Spleen (tissue), 11 donors: ENCODE measurements around the gene VTI1A. TPM values are rescaled to one million over a fixed set of nuclear protein-coding genes. Genes with fewer than 3 reads are reported as not detected.
"Not testable (repeated sequence)": the region's sequence is repeated elsewhere in the genome, so short reads cannot be mapped to it uniquely, and the experiment has no call there.

Experiments used
- DNase-seq: peaks from one replicate; pipeline ENCODE4 v3.0.0-alpha.2; 2020
- H3K27ac ChIP-seq, 8 donors: fragments of 200-600 bp; sonication (generic) in 7 of 8; 1 replicate in 4 of 8; 2 replicates in 4 of 8; pipeline versions ENCODE4 v1.5.0 to v1.8.0; 2016 to 2021; ENCODE audit warnings: inconsistent platforms in 4 of 8, mild to moderate bottlenecking in 4 of 8, moderate library complexity in 1 of 8
- H3K27me3 ChIP-seq, 7 donors: fragments of 200-600 bp; sonication (generic) in 6 of 7; replicated peaks in 1 of 7; 1 replicate in 4 of 7; 2 replicates in 3 of 7; pipeline versions ENCODE4 v1.5.0 to v1.8.0; 2016 to 2021; ENCODE audit warnings: inconsistent platforms in 3 of 7, mild to moderate bottlenecking in 1 of 7
- H3K36me3 ChIP-seq, 6 donors: fragments of 200-600 bp; sonication (generic) in 5 of 6; 1 replicate in 4 of 6; 2 replicates in 2 of 6; pipeline versions ENCODE4 v1.5.0 to v1.8.0; 2016 to 2021; ENCODE audit warnings: inconsistent platforms in 2 of 6
- H3K4me1 ChIP-seq, 6 donors: fragments of 200-600 bp; sonication (generic) in 5 of 6; 1 replicate in 3 of 6; 2 replicates in 3 of 6; pipeline versions ENCODE4 v1.5.0 to v1.8.0; 2016 to 2021; ENCODE audit warnings: inconsistent platforms in 3 of 6
- H3K4me3 ChIP-seq, 8 donors: fragments of 200-600 bp; sonication (generic) in 7 of 8; 1 replicate in 4 of 8; 2 replicates in 4 of 8; pipeline versions ENCODE4 v1.5.0 to v1.8.0; 2016 to 2021; ENCODE audit warnings: inconsistent platforms in 4 of 8, mild to moderate bottlenecking in 4 of 8, moderate library complexity in 2 of 8
- H3K9me3 ChIP-seq, 8 donors: fragments of 200-600 bp; sonication (generic) in 7 of 8; 1 replicate in 4 of 8; 2 replicates in 4 of 8; pipeline versions ENCODE4 v1.5.0 to v1.8.0; 2016 to 2021; ENCODE audit warnings: inconsistent platforms in 4 of 8
- POLR2A ChIP-seq, 3 donors: fragments of 450-650 bp; IDR thresholded peaks; one replicate each; pipeline ENCODE4 v1.5.1; 2017; ENCODE audit warnings: antibody characterized with exemption in 3 of 3, mild to moderate bottlenecking in 1 of 3
- POLR2AphosphoS5 ChIP-seq, 3 donors: sonication (generic); formaldehyde crosslinking; IDR thresholded peaks; one replicate each; pipeline ENCODE4 v1.5.1; 2017; ENCODE audit warnings: antibody characterized with exemption in 3 of 3
- WGBS, 5 donors: extraction: QIAGEN DNeasy Blood & Tissue Kit in 3 of 5; methylation state at CpG; one replicate each; pipeline versions ENCODE4 v1.1.5 to v1.1.7; 2013 to 2018; 5-methylcytosine and 5-hydroxymethylcytosine counted together
- intact Hi-C: fragments of 100-400 bp; cut with DNase I; formaldehyde crosslinking; loops from one replicate; pipeline ENCODE4 v1.15.0; 2023; ENCODE audit warnings: low total_unique reads
- polyA plus RNA-seq, 3 donors: library from polyadenylated mRNA; stranded (reverse); fragments of 200-250 nt; gene quantifications; one replicate each; pipeline ENCODE4 v1.2.1, GENCODE V29; 2013
- total RNA-seq, 7 donors: library from RNA; depleted of rRNA in 3 of 7; stranded (reverse); fragments of >200 nt in 3 of 7; fragmentation: NEBNext Ultra II Directional in 4 of 7; extraction: Animal tissue kit (Norgen Biotek cat#: 25700) in 4 of 7; gene quantifications; one replicate each; pipeline versions ENCODE4 v1.1.0 to v1.2.1, GENCODE V29; 2016 to 2021
- TF ChIP-seq, protein P1 (sequence below), 11 experiments: fragments of 200-600 bp in 7 of 11; fragments of 450-650 bp in 4 of 11; sonication (generic) in 4 of 11; IDR thresholded peaks in 8 of 11; conservative IDR thresholded peaks in 3 of 11; 1 replicate in 7 of 11; 2 replicates in 4 of 11; pipeline versions ENCODE4 v1.4.0 to v1.8.0; 2016 to 2021; ENCODE audit warnings: antibody characterized with exemption in 11 of 11, inconsistent platforms in 4 of 11, mild to moderate bottlenecking in 1 of 11
- donor health status: healthy with polysubstance abuse.
- donor health status: DM: no; HTN: no; CAD: no; lungs with moderate emphysema.
- donor health status: DM: no; HTN: no; CAD: no.
- donor health status: Bipolar disorder and iron deficiency.
- donor health status: healthy.
- donor health status: DM: no; HTN: no; CAD: no.
- donor health status: DM: yes; HTN: yes; CAD: no.

VTI1A gene
- total and polyA plus RNA-seq, 10 donors = 7.8 to 129 (median 56.2) TPM

DNA sequence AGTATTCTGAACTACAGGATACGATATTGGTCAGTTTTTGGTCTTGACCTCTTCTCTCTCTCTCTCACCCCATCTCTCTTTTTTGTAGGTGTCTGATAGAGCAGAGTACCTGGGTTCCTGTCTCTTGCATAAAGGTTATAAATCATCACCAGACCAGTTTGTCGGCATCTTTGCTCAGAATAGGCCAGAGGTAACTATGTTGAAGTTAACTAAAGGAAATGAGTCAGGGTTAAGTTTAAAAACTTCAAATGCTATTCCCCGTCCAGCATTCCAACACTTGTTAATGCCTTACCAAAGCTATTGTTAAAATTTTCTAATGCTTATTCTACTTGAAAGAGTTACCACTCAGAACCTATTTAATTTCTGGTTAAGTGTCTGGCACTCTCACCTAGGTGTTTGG is 42.4 kb upstream of the VTI1A start:
- WGBS, 5 donors = 73 to 94% (median 88%) methylated on average over 3 of the region's 3 CpGs
- no peak for TF ChIP-seq POLR2A (IDR thresholded peaks at IDR 0.05)
- TF ChIP-seq, protein P1, sequence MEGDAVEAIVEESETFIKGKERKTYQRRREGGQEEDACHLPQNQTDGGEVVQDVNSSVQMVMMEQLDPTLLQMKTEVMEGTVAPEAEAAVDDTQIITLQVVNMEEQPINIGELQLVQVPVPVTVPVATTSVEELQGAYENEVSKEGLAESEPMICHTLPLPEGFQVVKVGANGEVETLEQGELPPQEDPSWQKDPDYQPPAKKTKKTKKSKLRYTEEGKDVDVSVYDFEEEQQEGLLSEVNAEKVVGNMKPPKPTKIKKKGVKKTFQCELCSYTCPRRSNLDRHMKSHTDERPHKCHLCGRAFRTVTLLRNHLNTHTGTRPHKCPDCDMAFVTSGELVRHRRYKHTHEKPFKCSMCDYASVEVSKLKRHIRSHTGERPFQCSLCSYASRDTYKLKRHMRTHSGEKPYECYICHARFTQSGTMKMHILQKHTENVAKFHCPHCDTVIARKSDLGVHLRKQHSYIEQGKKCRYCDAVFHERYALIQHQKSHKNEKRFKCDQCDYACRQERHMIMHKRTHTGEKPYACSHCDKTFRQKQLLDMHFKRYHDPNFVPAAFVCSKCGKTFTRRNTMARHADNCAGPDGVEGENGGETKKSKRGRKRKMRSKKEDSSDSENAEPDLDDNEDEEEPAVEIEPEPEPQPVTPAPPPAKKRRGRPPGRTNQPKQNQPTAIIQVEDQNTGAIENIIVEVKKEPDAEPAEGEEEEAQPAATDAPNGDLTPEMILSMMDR (IDR thresholded peaks at IDR 0.05 in 8 of 11, conservative IDR thresholded peaks at IDR 0.05 in 3 of 11) = no peak
- TF ChIP-seq POLR2AphosphoS5 (IDR thresholded peaks at IDR 0.05) = no peak
- H3K9me3 ChIP-seq = no peaks in the 10 kb centered on the region
- no peaks in the 10 kb centered on the region for H3K4me1 ChIP-seq
- intact Hi-C loops = no loop called here
- H3K27me3 ChIP-seq = no peaks in the 10 kb centered on the region
- no peak for DNase-seq
- H3K4me3 ChIP-seq = no peak overlapping the region
- peaks cover 3 to 100% (median 81%) of the 10 kb centered on the region in 6 donors for H3K36me3 ChIP-seq
- no peak overlapping the region for H3K27ac ChIP-seq

DNA sequence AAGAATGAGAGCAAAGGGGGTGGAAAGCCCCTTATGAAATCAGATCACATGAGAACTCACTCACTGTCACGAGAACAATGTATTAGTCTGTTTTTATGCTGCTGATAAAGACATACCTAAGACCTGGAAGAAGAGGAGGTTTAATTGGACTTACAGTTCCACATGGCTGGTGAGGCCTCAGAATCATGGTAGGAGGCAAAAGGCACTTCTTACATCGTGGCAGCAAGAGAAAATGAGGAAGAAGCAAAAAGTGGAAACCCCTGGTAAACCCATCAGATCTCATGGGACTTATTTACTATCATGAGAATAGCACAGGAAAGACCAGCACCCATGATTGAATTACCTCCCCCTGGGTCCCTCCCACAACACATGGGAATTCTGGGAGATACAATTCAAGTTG is 40.2 kb upstream of the VTI1A start:
- H3K4me1 ChIP-seq, H3K9me3 ChIP-seq, DNase-seq, H3K4me3 ChIP-seq, H3K27me3 ChIP-seq, intact Hi-C loops, H3K27ac ChIP-seq: not testable (repeated sequence)
- peaks cover 3 to 100% (median 86%) of the 10 kb centered on the region in 6 donors for H3K36me3 ChIP-seq
- 64 to 75% (median 72%) methylated on average over 2 of the region's 2 CpGs for WGBS, 5 donors

DNA sequence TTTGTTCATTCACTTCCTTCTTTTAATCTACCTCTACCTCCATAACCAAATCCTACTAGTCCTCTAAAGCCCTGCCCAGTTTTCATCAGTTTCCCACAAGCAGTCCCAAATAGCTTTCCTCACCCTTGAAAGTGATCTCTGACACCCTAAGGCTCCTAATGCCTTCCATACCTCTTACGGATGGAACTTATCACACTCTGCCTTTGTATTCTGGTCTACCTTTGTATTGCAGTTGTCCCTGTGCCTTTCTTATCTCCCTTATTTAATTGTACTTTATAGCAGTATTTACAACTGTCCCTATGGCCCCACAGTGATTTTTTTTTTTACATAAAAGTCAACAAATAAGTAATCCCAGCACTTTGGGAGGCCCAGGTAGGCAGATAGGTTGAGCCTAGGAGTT is 39.3 kb upstream of the VTI1A start:
- WGBS, 5 donors = 96 to 100% (median 97%) methylated on average over 1 of the region's 1 CpG
- Histone ChIP-seq H3K27ac (no peak overlapping the region), H3K4me3 (no peak overlapping the region), H3K4me1 (no peaks in the 10 kb centered on the region), H3K36me3 (peaks cover 3 to 100% (median 87%) of the 10 kb centered on the region in 6 donors), H3K27me3 (no peaks in the 10 kb centered on the region), H3K9me3 (no peaks in the 10 kb centered on the region)
- DNase-seq = no peak
- intact Hi-C loops = no loop called here
- TF ChIP-seq POLR2AphosphoS5 (IDR thresholded peaks at IDR 0.05) (no peak), POLR2A (IDR thresholded peaks at IDR 0.05) (no peak)
- TF ChIP-seq, protein P1 (IDR thresholded peaks at IDR 0.05 in 8 of 11, conservative IDR thresholded peaks at IDR 0.05 in 3 of 11) = no peak

DNA sequence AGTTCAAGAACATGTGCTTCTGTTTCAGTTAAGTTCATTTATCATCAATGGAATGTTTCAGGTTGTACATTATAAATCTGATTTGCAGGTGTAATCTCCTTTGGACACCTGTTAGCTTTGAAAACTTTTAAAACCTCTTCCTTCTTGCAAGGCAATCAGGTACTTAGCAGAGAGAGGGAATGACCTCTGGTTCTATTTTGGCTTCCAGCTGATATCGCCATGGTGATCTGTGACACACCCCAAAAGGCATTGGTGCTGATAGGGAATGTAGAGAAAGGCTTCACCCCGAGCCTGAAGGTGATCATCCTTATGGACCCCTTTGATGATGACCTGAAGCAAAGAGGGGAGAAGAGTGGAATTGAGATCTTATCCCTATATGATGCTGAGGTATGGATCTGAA is 37.7 kb upstream of the VTI1A start:
- no peak overlapping the region for H3K27ac ChIP-seq
- TF ChIP-seq POLR2A (IDR thresholded peaks at IDR 0.05) = no peak
- no peak for TF ChIP-seq POLR2AphosphoS5 (IDR thresholded peaks at IDR 0.05)
- TF ChIP-seq, protein P1 (IDR thresholded peaks at IDR 0.05 in 8 of 11, conservative IDR thresholded peaks at IDR 0.05 in 3 of 11) = no peak
- H3K4me3 ChIP-seq = no peak overlapping the region
- no peak for DNase-seq
- H3K9me3 ChIP-seq = no peaks in the 10 kb centered on the region
- no peaks in the 10 kb centered on the region for H3K27me3 ChIP-seq
- peaks cover 0 to 100% (median 88%) of the 10 kb centered on the region in 6 donors for H3K36me3 ChIP-seq
- H3K4me1 ChIP-seq = no peaks in the 10 kb centered on the region
- 91 to 97% (median 92%) methylated on average over 2 of the region's 2 CpGs for WGBS, 5 donors
- intact Hi-C loops = no loop called here

DNA sequence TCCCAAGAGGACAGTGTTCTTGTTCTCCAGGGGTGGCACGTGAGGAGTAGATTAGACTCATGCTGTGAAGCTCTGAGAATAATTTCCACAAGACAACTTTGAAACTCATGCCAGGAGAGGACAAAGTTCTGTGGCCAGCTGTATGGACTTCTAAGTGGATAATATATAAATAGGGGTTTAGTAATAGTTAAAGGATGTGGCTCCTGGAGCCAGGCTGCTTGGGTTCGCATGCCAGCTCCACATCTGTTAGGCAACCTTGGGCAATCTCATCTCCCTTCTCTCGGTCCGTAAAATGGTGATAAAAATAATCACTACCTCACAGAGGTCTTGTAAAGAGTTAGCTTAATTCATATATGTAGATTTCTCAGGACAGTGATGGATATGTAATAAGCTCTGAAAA is 37.3 kb upstream of the VTI1A start:
- Histone ChIP-seq H3K4me1 (no peaks in the 10 kb centered on the region), H3K27me3 (no peaks in the 10 kb centered on the region), H3K9me3 (no peaks in the 10 kb centered on the region), H3K36me3 (peaks cover 0 to 100% (median 85%) of the 10 kb centered on the region in 6 donors), H3K4me3 (no peak overlapping the region), H3K27ac (no peak overlapping the region)
- WGBS, 5 donors = 80 to 94% (median 82%) methylated on average over 4 of the region's 4 CpGs
- TF ChIP-seq POLR2A (IDR thresholded peaks at IDR 0.05) (no peak), POLR2AphosphoS5 (IDR thresholded peaks at IDR 0.05) (no peak)
- TF ChIP-seq, protein P1 (IDR thresholded peaks at IDR 0.05 in 8 of 11, conservative IDR thresholded peaks at IDR 0.05 in 3 of 11) = no peak
- DNase-seq = no peak
- intact Hi-C loops = no loop called here
